Neural progenitor cell (in vitro differentiated cells): Measurements from ENCODE around the gene PRSS12. TPM values are rescaled to one million over a fixed set of nuclear protein-coding genes. Genes with fewer than 3 reads are reported as not detected.
A peak's percentile ranks its signal among the peaks of the same experiment; 100 is the strongest.
"Not testable (repeated sequence)": the region's sequence is repeated elsewhere in the genome, so short reads cannot be mapped to it uniquely, and the experiment has no call there.

Experiments
- DNase-seq: peaks from one replicate; pipeline ENCODE4 v3.0.0-alpha.2; 2016; ENCODE audit warnings: low spot score
- H2AFZ ChIP-seq: fragments of 200-600 bp; sonication (generic); replicated peaks from 2 replicates; pipeline ENCODE4 v1.6.1; 2016; ENCODE audit warnings: antibody characterized with exemption
- H3F3A ChIP-seq: fragments of 200-600 bp; sonication (generic); 2 replicates; pipeline ENCODE4 v1.6.1; 2016; ENCODE audit warnings: antibody characterized with exemption, low read depth
- H3K27ac ChIP-seq: fragments of 200-600 bp; sonication (generic); 2 replicates; pipeline ENCODE4 v1.5.1; 2016; ENCODE audit warnings: mild to moderate bottlenecking
- H3K27me3 ChIP-seq: fragments of 200-600 bp; sonication (generic); 2 replicates; pipeline ENCODE4 v1.6.1; 2016; ENCODE audit warnings: mild to moderate bottlenecking, moderate library complexity
- H3K36me3 ChIP-seq: fragments of 200-600 bp; sonication (generic); 2 replicates; pipeline ENCODE4 v1.5.1; 2016
- H3K4me1 ChIP-seq: fragments of 200-600 bp; sonication (generic); 2 replicates; pipeline ENCODE4 v1.6.1; 2016; ENCODE audit warnings: mixed run types
- H3K4me2 ChIP-seq: fragments of 200-600 bp; sonication (generic); 2 replicates; pipeline ENCODE4 v1.6.1; 2016
- H3K4me3 ChIP-seq: fragments of 200-600 bp; sonication (generic); 2 replicates; pipeline ENCODE4 v1.5.1; 2016
- H3K79me2 ChIP-seq: fragments of 200-600 bp; sonication (generic); 2 replicates; pipeline ENCODE4 v1.6.1; 2016; ENCODE audit warnings: low read depth
- H3K9ac ChIP-seq: fragments of 200-600 bp; sonication (generic); 2 replicates; pipeline ENCODE4 v1.6.1; 2016
- H3K9me3 ChIP-seq: fragments of 200-600 bp; sonication (generic); 2 replicates; pipeline ENCODE4 v1.5.1; 2016; ENCODE audit warnings: low read depth
- H4K20me1 ChIP-seq: fragments of 200-600 bp; sonication (generic); 2 replicates; pipeline ENCODE4 v1.6.1; 2016; ENCODE audit warnings: low read depth
- H3K27ac Mint-ChIP-seq: 3 replicates; pipeline ENCODE4 v1.8.0; 2021; ENCODE audit warnings: mixed read lengths
- H3K27me3 Mint-ChIP-seq: 2 replicates; pipeline ENCODE4 v1.8.0; 2022; ENCODE audit warnings: low read depth, mild to moderate bottlenecking, inconsistent platforms, moderate library complexity, mixed read lengths; ENCODE audit not compliant: insufficient read depth
- H3K36me3 Mint-ChIP-seq: 3 replicates; pipeline ENCODE4 v1.8.0; 2021; ENCODE audit warnings: mixed read lengths
- H3K4me1 Mint-ChIP-seq: 3 replicates; pipeline ENCODE4 v1.8.0; 2021; ENCODE audit warnings: mixed read lengths
- H3K4me3 Mint-ChIP-seq: 3 replicates; pipeline ENCODE4 v1.8.0; 2021; ENCODE audit warnings: mild to moderate bottlenecking, moderate library complexity, mixed read lengths
- H3K9me3 Mint-ChIP-seq: 3 replicates; pipeline ENCODE4 v1.8.0; 2020; ENCODE audit warnings: mixed read lengths
- CTCF ChIP-seq: fragments of 200-600 bp; sonication (generic); IDR thresholded peaks from 2 replicates; pipeline ENCODE4 v1.5.1; 2017; ENCODE audit warnings: antibody characterized with exemption, mild to moderate bottlenecking
- EZH2 ChIP-seq: fragments of 200-600 bp; sonication (generic); IDR thresholded peaks from 2 replicates; pipeline ENCODE4 v1.6.1; 2017; ENCODE audit warnings: antibody characterized with exemption, mild to moderate bottlenecking, moderate library complexity
- EZH2phosphoT487 ChIP-seq: fragments of 200-600 bp; sonication (generic); IDR thresholded peaks from 2 replicates; pipeline ENCODE4 v1.6.1; 2017; ENCODE audit warnings: antibody characterized with exemption
- total RNA-seq: library from RNA; depleted of rRNA; stranded (reverse); fragments of >200 nt; gene quantifications from 2 replicates; pipeline ENCODE4 v1.2.3, GENCODE V29; 2015; ENCODE audit warnings: low replicate concordance

Gene PRSS12
- total RNA-seq, 1 donor from 2014 or later, result 1.9 TPM

DNA sequence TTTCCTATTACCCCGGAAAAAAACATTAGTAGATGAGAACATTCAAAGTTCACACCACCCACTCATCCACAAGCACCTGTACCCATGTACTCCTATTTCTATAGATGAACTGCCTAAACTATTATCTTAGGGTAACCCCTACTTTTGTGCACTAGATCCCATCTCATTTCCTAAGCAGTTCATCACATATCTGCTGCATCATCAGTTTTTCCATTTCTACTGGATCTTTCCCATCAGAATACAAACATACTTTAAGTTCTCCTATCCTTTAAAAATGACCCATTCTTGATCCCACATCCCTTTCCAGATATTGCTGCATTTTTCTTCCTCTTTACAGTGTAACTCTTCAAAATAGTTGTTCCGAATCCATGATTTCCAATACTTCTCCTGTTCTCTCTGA lies 81.0 kb downstream of the PRSS12 start:
- Histone ChIP-seq H3K4me3 (no peak overlapping the region), H2AFZ (no peak overlapping the region), H3K9ac (no peak overlapping the region), H3K9me3 (no peaks in the 10 kb centered on the region), H4K20me1 (no peaks in the 10 kb centered on the region), H3K4me1 (no peaks in the 10 kb centered on the region), H3K79me2 (no peaks in the 10 kb centered on the region), H3K4me2 (no peak overlapping the region), H3K27me3 (peaks cover 8% of the 10 kb centered on the region), H3K27ac (no peak overlapping the region), H3F3A (no peaks in the 10 kb centered on the region), H3K36me3 (no peaks in the 10 kb centered on the region)
- no peak overlapping the region for H3K27ac Mint-ChIP-seq
- TF ChIP-seq EZH2 (no peak), CTCF (no peak), EZH2phosphoT487 (no peak)
- no peaks in the 10 kb centered on the region for H3K4me1 Mint-ChIP-seq
- no peaks in the 10 kb centered on the region for H3K27me3 Mint-ChIP-seq
- no peaks in the 10 kb centered on the region for H3K36me3 Mint-ChIP-seq
- no peak for DNase-seq
- no peak overlapping the region for H3K4me3 Mint-ChIP-seq
- H3K9me3 Mint-ChIP-seq, result no peaks in the 10 kb centered on the region

DNA sequence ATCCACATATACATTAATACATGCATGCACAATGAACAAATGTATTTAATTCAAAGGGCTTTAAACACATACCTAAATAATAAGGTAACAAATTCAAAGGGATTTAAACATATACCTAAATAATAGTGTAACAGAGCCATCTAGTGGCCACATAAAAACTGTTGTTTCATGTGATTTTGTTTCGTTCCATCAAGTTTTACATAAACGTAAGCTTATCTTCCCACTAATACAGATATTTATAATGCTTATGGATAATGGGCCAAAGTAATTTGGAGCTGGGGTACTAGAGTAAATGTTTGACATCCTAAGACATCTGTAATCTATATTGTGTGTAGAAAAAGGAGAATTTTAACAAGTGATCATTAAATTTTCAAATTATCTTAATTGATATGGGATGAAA lies 82.3 kb downstream of the PRSS12 start:
- Mint-ChIP-seq H3K36me3 (no peaks in the 10 kb centered on the region), H3K9me3 (no peaks in the 10 kb centered on the region), H3K27ac (no peak overlapping the region), H3K4me3 (no peak overlapping the region), H3K4me1 (no peaks in the 10 kb centered on the region), H3K27me3 (no peaks in the 10 kb centered on the region)
- Histone ChIP-seq H4K20me1 (no peaks in the 10 kb centered on the region), H3K9me3 (no peaks in the 10 kb centered on the region), H3F3A (no peaks in the 10 kb centered on the region), H3K4me2 (no peak overlapping the region), H3K36me3 (no peaks in the 10 kb centered on the region), H3K27ac (no peak overlapping the region), H3K9ac (no peak overlapping the region), H3K4me1 (no peaks in the 10 kb centered on the region), H2AFZ (no peak overlapping the region), H3K4me3 (no peak overlapping the region), H3K27me3 (peaks cover 8% of the 10 kb centered on the region), H3K79me2 (no peaks in the 10 kb centered on the region)
- DNase-seq, result peak; percentile 65
- TF ChIP-seq EZH2phosphoT487, result no peak
- peak; percentile 83 for TF ChIP-seq CTCF

DNA sequence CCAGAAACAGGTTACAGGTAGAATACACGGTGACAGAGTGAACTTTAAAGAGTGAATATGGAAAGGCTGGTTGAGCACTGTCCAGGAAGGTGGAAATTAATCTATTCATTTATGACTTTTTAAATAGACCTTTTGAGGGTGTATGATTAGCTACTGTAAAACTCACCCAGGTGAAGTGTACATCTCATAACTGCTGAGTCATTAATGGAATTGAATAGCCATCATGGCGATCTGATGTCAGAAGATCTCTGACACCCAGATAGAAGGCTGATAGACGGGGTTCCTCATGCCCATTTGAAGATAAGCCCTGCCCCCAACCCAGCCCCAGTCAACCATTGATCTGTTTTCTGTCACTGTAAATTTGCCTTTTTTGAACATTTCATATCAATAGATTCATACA lies 84.0 kb downstream of the PRSS12 start:
- Histone ChIP-seq H3K4me1 (no peaks in the 10 kb centered on the region), H2AFZ (no peak overlapping the region), H3K27ac (no peak overlapping the region), H3K27me3 (peaks cover 8% of the 10 kb centered on the region), H3K4me3 (no peak overlapping the region), H4K20me1 (no peaks in the 10 kb centered on the region), H3K79me2 (no peaks in the 10 kb centered on the region), H3F3A (no peaks in the 10 kb centered on the region), H3K36me3 (no peaks in the 10 kb centered on the region), H3K9ac (no peak overlapping the region), H3K9me3 (no peaks in the 10 kb centered on the region), H3K4me2 (no peak overlapping the region)
- Mint-ChIP-seq H3K4me1 (no peaks in the 10 kb centered on the region), H3K36me3 (no peaks in the 10 kb centered on the region), H3K9me3 (peaks cover 3% of the 10 kb centered on the region), H3K27me3 (no peaks in the 10 kb centered on the region), H3K27ac (no peak overlapping the region), H3K4me3 (no peak overlapping the region)
- no peak for DNase-seq
- TF ChIP-seq EZH2phosphoT487 (no peak), CTCF (no peak), EZH2 (no peak)

GRCh38 chr4:118266145-118266496 lies 86.7 kb downstream of the PRSS12 start:
- H3K4me1 Mint-ChIP-seq, H3K4me3 ChIP-seq, H3K9ac ChIP-seq, H3K27ac ChIP-seq, H3K4me2 ChIP-seq, DNase-seq, H3K4me3 Mint-ChIP-seq, H3K27me3 Mint-ChIP-seq, H3F3A ChIP-seq, H3K79me2 ChIP-seq, H3K9me3 Mint-ChIP-seq, H3K36me3 Mint-ChIP-seq, H3K27me3 ChIP-seq, H4K20me1 ChIP-seq, H3K4me1 ChIP-seq, H3K27ac Mint-ChIP-seq, H3K9me3 ChIP-seq, H3K36me3 ChIP-seq: not testable (repeated sequence)
- peak overlapping the region; percentile 44 for H2AFZ ChIP-seq
